H1 (cell line): ENCODE measurements around the gene DNMT1. TPM values are rescaled to one million over a fixed set of nuclear protein-coding genes. Genes with fewer than 3 reads are reported as not detected.

ENCODE experiments used
- CTCF ChIA-PET: fragments of 300-600 bp; sonication (Branson Sonifier 250); formaldehyde crosslinking; loops from one replicate; lab custom pipeline; 2021; ENCODE audit not compliant: partially characterized antibody; lab: Charles Lee
- POLR2A ChIA-PET: fragments of 300-600 bp; sonication (Branson Sonifier 250); formaldehyde crosslinking; loops from one replicate; lab custom pipeline; 2021; ENCODE audit warnings: inconsistent platforms; ENCODE audit not compliant: partially characterized antibody; lab: Charles Lee
- DNase-seq, 2 experiments: peaks; one replicate each; pipeline versions ENCODE4 v3.0.0 to v3.0.0-alpha.2; 2010 to 2022; ENCODE audit warnings: low spot score in 2 of 2, low read depth in 1 of 2, mixed read lengths in 1 of 2
- FAIRE-seq: peaks from 2 replicates; lab custom pipeline; 2011; peaks lifted over from hg19 to GRCh38; lab: Jason Lieb, UNC
- H2AFZ ChIP-seq: 2 replicates; pipeline ENCODE4 v1.8.1; 2012; ENCODE audit warnings: low read length, inconsistent platforms
- H2AK5ac ChIP-seq: 2 replicates; pipeline ENCODE4 v1.6.1; 2013; ENCODE audit warnings: low read depth, low read length
- H2BK120ac ChIP-seq: replicated peaks from 2 replicates; pipeline ENCODE3; 2013; ENCODE audit warnings: low read depth, low read length, inconsistent platforms
- H2BK12ac ChIP-seq: 2 replicates; pipeline ENCODE4 v1.6.1; 2013; ENCODE audit warnings: low read depth, low read length
- H2BK15ac ChIP-seq: 2 replicates; pipeline ENCODE4 v1.6.1; 2013; ENCODE audit warnings: low read length
- H2BK20ac ChIP-seq: 2 replicates; pipeline ENCODE4 v1.6.1; 2013; ENCODE audit warnings: low read length
- H2BK5ac ChIP-seq: 2 replicates; pipeline ENCODE4 v1.6.1; 2013; ENCODE audit warnings: low read depth, low read length
- H3K14ac ChIP-seq: 2 replicates; pipeline ENCODE4 v1.6.1; 2013; ENCODE audit warnings: inconsistent platforms; ENCODE audit not compliant: insufficient read length
- H3K18ac ChIP-seq: 2 replicates; pipeline ENCODE4 v1.6.1; 2013; ENCODE audit warnings: low read length; ENCODE audit errors: extremely low read depth
- H3K23ac ChIP-seq: 2 replicates; pipeline ENCODE4 v1.6.1; 2013; ENCODE audit warnings: inconsistent platforms; ENCODE audit not compliant: insufficient read length
- H3K23me2 ChIP-seq: 2 replicates; pipeline ENCODE4 v1.6.1; 2013; ENCODE audit warnings: low read depth, low read length
- H3K27ac ChIP-seq: 2 replicates; pipeline ENCODE4 v1.6.1; 2011; ENCODE audit warnings: low read depth, low read length, inconsistent platforms
- H3K27me3 ChIP-seq, 4 experiments: replicated peaks in 1 of 4; 1 replicate in 1 of 4; 2 replicates in 3 of 4; pipeline versions ENCODE4 v1.6.1 to v1.8.1; 2011 to 2013; ENCODE audit warnings: low read length in 3 of 4, mild to moderate bottlenecking in 3 of 4, inconsistent platforms in 2 of 4, mixed read lengths in 2 of 4, moderate library complexity in 1 of 4; ENCODE audit not compliant: control insufficient read depth in 3 of 4, insufficient read depth in 3 of 4; ENCODE audit errors: extremely low read depth in 1 of 4
- H3K36me3 ChIP-seq, 4 experiments: 2 replicates each; pipeline versions ENCODE4 v1.6.1 to v1.8.1; 2011 to 2013; ENCODE audit warnings: mild to moderate bottlenecking in 4 of 4, low read length in 3 of 4, moderate library complexity in 2 of 4, control low read depth in 1 of 4, inconsistent platforms in 1 of 4; ENCODE audit not compliant: insufficient read depth in 4 of 4, control insufficient read depth in 2 of 4
- H3K4ac ChIP-seq: replicated peaks from 2 replicates; pipeline ENCODE3; 2013; ENCODE audit warnings: low read length, low read depth, mixed read lengths, inconsistent platforms; ENCODE audit not compliant: insufficient read length
- H3K4me1 ChIP-seq, 4 experiments: replicated peaks in 1 of 4; 1 replicate in 1 of 4; 2 replicates in 3 of 4; pipeline versions ENCODE4 v1.6.1 to v1.8.1; 2011 to 2013; ENCODE audit warnings: low read length in 3 of 4, inconsistent platforms in 2 of 4, mixed read lengths in 1 of 4; ENCODE audit not compliant: insufficient read depth in 4 of 4, control insufficient read depth in 3 of 4
- H3K4me2 ChIP-seq, 2 experiments: 2 replicates each; pipeline versions ENCODE4 v1.6.1 to v1.8.1; 2011 to 2013; ENCODE audit warnings: low read depth in 2 of 2, low read length in 2 of 2, control low read depth in 1 of 2, inconsistent platforms in 1 of 2, mild to moderate bottlenecking in 1 of 2; ENCODE audit not compliant: insufficient read depth in 1 of 2
- H3K4me3 ChIP-seq, 4 experiments: fragments of 200-600, 300-600 bp in 1 of 4; sonication (generic), shearing (Covaris generic), sonication (Bioruptor Twin) in 1 of 4; 2 replicates each; pipeline versions ENCODE4 v1.5.1 to v1.8.1; 2011 to 2016; ENCODE audit warnings: low read length in 4 of 4, low read depth in 3 of 4, control low read depth in 2 of 4, inconsistent platforms in 2 of 4, mild to moderate bottlenecking in 2 of 4, mixed read lengths in 1 of 4, moderate library complexity in 1 of 4; ENCODE audit not compliant: insufficient read depth in 2 of 4; ENCODE audit errors: extremely low read depth in 1 of 4
- H3K56ac ChIP-seq: replicated peaks from 2 replicates; pipeline ENCODE3; 2013; ENCODE audit warnings: low read depth, mild to moderate bottlenecking, mixed read lengths, low read length, inconsistent platforms; ENCODE audit not compliant: insufficient read length
- H3K79me1 ChIP-seq: 2 replicates; pipeline ENCODE4 v1.6.1; 2013; ENCODE audit warnings: low read depth, low read length, control low read depth
- H3K79me2 ChIP-seq, 2 experiments: 2 replicates each; pipeline versions ENCODE4 v1.6.1 to v1.8.1; 2012 to 2013; ENCODE audit warnings: low read length in 2 of 2, mild to moderate bottlenecking in 2 of 2, inconsistent platforms in 1 of 2; ENCODE audit not compliant: insufficient read depth in 2 of 2, control insufficient read depth in 1 of 2
- H3K9ac ChIP-seq, 4 experiments: replicated peaks in 1 of 4; 1 replicate in 1 of 4; 2 replicates in 3 of 4; pipeline versions ENCODE4 v1.6.1 to v1.8.1; 2011 to 2013; ENCODE audit warnings: low read depth in 3 of 4, low read length in 3 of 4, control low read depth in 2 of 4, mild to moderate bottlenecking in 2 of 4, moderate library complexity in 2 of 4, inconsistent platforms in 1 of 4; ENCODE audit errors: extremely low read depth in 1 of 4
- H3K9me3 ChIP-seq, 2 experiments: 2 replicates each; pipeline versions ENCODE4 v1.6.1 to v1.8.1; 2012 to 2013; ENCODE audit warnings: mild to moderate bottlenecking in 2 of 2, moderate library complexity in 2 of 2, control low read depth in 1 of 2, inconsistent platforms in 1 of 2, low read depth in 1 of 2, low read length in 1 of 2, mixed read lengths in 1 of 2; ENCODE audit not compliant: insufficient read depth in 2 of 2
- H4K20me1 ChIP-seq, 2 experiments: replicated peaks in 1 of 2; 2 replicates each; pipeline versions ENCODE3 to v1.8.1; 2011 to 2013; ENCODE audit warnings: inconsistent platforms in 2 of 2, low read length in 2 of 2, mild to moderate bottlenecking in 1 of 2; ENCODE audit not compliant: insufficient read depth in 2 of 2, control insufficient read depth in 1 of 2
- H4K5ac ChIP-seq: 2 replicates; pipeline ENCODE4 v1.6.1; 2013; ENCODE audit warnings: low read length, low read depth, mixed read lengths, inconsistent platforms; ENCODE audit not compliant: insufficient read length
- H4K8ac ChIP-seq: 2 replicates; pipeline ENCODE4 v1.8.0; 2013; ENCODE audit warnings: mild to moderate bottlenecking, moderate library complexity, low read length, inconsistent platforms; ENCODE audit not compliant: insufficient read depth; ENCODE audit errors: extremely low read depth
- H4K91ac ChIP-seq: replicated peaks from 2 replicates; pipeline ENCODE3; 2013; ENCODE audit warnings: low read length, mixed read lengths, inconsistent platforms; ENCODE audit not compliant: insufficient read length
- BCL11A ChIP-seq, 2 experiments: IDR thresholded peaks; one replicate each; pipeline ENCODE4 v1.6.1; 2011; ENCODE audit warnings: low read depth in 2 of 2, low read length in 2 of 2, mild to moderate bottlenecking in 2 of 2
- KDM5A ChIP-seq: fragments of 200-600 bp; IDR thresholded peaks from 2 replicates; pipeline ENCODE4 v1.7.1; 2012; ENCODE audit warnings: mild to moderate bottlenecking, low read length, inconsistent platforms, mixed read lengths
- PHF8 ChIP-seq: fragments of 200-600 bp; sonication (generic); conservative IDR thresholded peaks from 2 replicates; pipeline ENCODE4 v1.7.1; 2012; ENCODE audit warnings: low read depth, mild to moderate bottlenecking, inconsistent platforms, low read length, moderate library complexity
- POLR2A ChIP-seq, 2 experiments: IDR thresholded peaks; 1 replicate in 1 of 2; 2 replicates in 1 of 2; pipeline ENCODE4 v1.6.1; 2011; ENCODE audit warnings: low read depth in 2 of 2, low read length in 2 of 2, mild to moderate bottlenecking in 2 of 2; ENCODE audit errors: control extremely low read depth in 1 of 2
- SUZ12 ChIP-seq: fragments of 200-600 bp; sonication (generic); IDR thresholded peaks from 2 replicates; pipeline ENCODE4 v1.6.1; 2012; ENCODE audit warnings: mild to moderate bottlenecking, inconsistent platforms, low read length, moderate library complexity, mixed read lengths
- TBP ChIP-seq: IDR thresholded peaks from 2 replicates; pipeline ENCODE4 v1.6.1; 2011; ENCODE audit warnings: low read depth, low read length, improper control_type of control experiment
- TCF12 ChIP-seq: IDR thresholded peaks from 2 replicates; pipeline ENCODE4 v1.6.1; 2011; ENCODE audit warnings: low read depth, mild to moderate bottlenecking, low read length
- WGBS, 2 experiments: shearing (Covaris generic) in 1 of 2; methylation state at CpG; one replicate each; pipeline versions ENCODE4 v1.1.6 to v1.1.7; 2013 to 2015; ENCODE audit warnings: low lambda C conversion rate in 2 of 2, mixed read lengths in 2 of 2, inconsistent platforms in 1 of 2, low coverage in 1 of 2, missing lambda C conversion rate in 1 of 2; ENCODE audit not compliant: insufficient replicate concordance in 2 of 2, insufficient coverage in 1 of 2, insufficient read length in 1 of 2; ENCODE audit errors: extremely low coverage in 1 of 2, missing lambda C conversion rate in 1 of 2; 5-methylcytosine and 5-hydroxymethylcytosine counted together
- polyA plus RNA-seq, 7 experiments: library from polyadenylated mRNA; depleted of rRNA in 3 of 7; stranded (reverse) in 5 of 7; unstranded in 2 of 7; fragments of >200 nt in 5 of 7; fragments of 200-250 nt in 2 of 7; gene quantifications; 1 replicate in 5 of 7; 2 replicates in 1 of 7; 4 replicates in 1 of 7; pipeline versions ENCODE4 v1.2.1 to v1.2.3, GENCODE V29; 2011 to 2013; ENCODE audit warnings: missing spikeins in 2 of 7, mixed read lengths in 2 of 7
- total RNA-seq: library from RNA; stranded (reverse); fragmentation: NEBNext Ultra II Directional; extraction: Animal tissue kit (Norgen Biotek cat#: 25700); gene quantifications from 2 replicates; pipeline ENCODE4 v1.2.1, GENCODE V29; 2021

DNMT1 gene
- total and polyA plus RNA-seq, 2 of the 8 experiments (the other 6 are each of a cell fraction or from before 2014, with no cell fraction given), result 101 to 210 TPM

DNA sequence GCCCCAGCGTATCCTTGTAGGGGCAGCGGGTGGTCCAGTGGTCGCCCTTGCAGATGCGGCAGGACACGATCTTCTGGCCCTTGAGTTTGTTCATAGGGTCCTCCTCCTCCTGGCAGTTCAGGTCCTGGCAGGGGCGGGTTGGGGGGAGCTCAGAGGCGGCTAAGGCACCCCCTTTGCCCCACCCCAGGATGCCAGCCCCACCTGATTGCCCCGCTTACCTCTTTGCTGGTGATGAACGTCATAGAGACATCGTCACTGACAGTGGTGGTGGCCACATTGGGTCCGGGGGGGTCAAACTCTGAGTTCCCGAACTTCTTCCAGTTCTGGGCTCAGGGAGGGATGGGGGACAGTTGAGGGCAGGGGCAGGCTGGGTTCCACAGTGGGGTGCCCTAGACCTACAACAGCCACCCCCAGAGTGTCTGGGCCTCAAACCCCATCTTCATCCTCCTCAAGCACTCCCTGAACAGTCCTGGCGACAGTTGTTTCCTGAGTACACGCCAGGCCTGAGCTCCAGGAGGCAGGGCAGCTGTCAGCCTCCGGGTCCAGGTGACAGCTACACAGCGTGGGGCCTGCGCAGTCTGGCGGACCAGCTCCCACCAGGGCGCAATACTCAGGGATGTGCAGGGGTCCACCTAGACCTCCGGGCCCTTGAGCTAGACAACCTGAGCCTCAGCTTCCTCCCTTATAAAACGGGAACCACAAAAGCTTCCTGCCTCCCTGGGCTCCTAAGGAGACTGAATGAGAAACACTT, 77.7 kb downstream of the DNMT1 start:
- CTCF ChIA-PET, result interaction anchor here (0.6 to 1.9 kb wide), 8 partner anchors 8 to 1464 kb away, joined by 3 to 7 read pairs (median 4); partner anchors contain the start of gene PPAN

More for the DNA sequence above, 77.7 kb downstream of the DNMT1 start:
- peaks cover 0 to 12% of the 10 kb centered on the region in 2 experiments; a peak in 2 of 4 replicates for H3K79me2 ChIP-seq
- H3K14ac ChIP-seq, result no peak overlapping the region
- no peak overlapping the region for H4K91ac ChIP-seq
- H2BK5ac ChIP-seq, result no peak overlapping the region
- no peak overlapping the region for H4K8ac ChIP-seq
- FAIRE-seq, result no peak
- TF ChIP-seq KDM5A (no peak), BCL11A (IDR thresholded peaks at IDR 0.05; ENCODE audit: low read depth in 2 of 2, low read length in 2 of 2) (no peak), SUZ12 (no peak), TCF12 (no peak), POLR2A (IDR thresholded peaks at IDR 0.05; ENCODE audit: control extremely low read depth in 1 of 2, low read depth in 2 of 2, low read length in 2 of 2) (0 out of 3 replicates have a peak, but pooled peaks of 1 of the 2 experiments have one; percentile 46), TBP (no peak), PHF8 (no peak)
- no peak overlapping the region for H2BK15ac ChIP-seq
- H2BK120ac ChIP-seq, result no peak overlapping the region
- POLR2A ChIA-PET, result interaction anchor here (1.2 to 29.1 kb wide), 8 partner anchors 7 to 289 kb away, joined by 3 to 412 read pairs (median 6); partner anchors contain the start of genes ANGPTL6, EIF3G, P2RY11 and PPAN
- H4K20me1 ChIP-seq, result peaks cover 16 to 24% of the 10 kb centered on the region in 2 experiments
- H3K23me2 ChIP-seq, result peaks cover 5% of the 10 kb centered on the region
- 0 out of 2 replicates have a peak, but pooled peaks cover 2% of the 10 kb centered on the region for H3K79me1 ChIP-seq
- 90% methylated on average over 17 of the region's 21 CpGs; no CpG with 5 or more reads in 1 of the 2 experiments for WGBS, 2 experiments
- no peak for DNase-seq
- no peaks in the 10 kb centered on the region for H3K27me3 ChIP-seq
- H3K56ac ChIP-seq, result no peak overlapping the region
- H3K36me3 ChIP-seq, result peaks cover 22 to 36% (median 28%) of the 10 kb centered on the region in 4 experiments; a peak in 7 of 8 replicates
- H2AK5ac ChIP-seq, result no peak overlapping the region
- H3K18ac ChIP-seq, result no peak overlapping the region
- H2BK20ac ChIP-seq, result no peak overlapping the region
- no peak overlapping the region for H2AFZ ChIP-seq
- H3K4ac ChIP-seq, result no peak overlapping the region
- no peak overlapping the region for H4K5ac ChIP-seq
- no peak overlapping the region for H3K4me2 ChIP-seq
- peaks cover 0 to 7% (median 1%) of the 10 kb centered on the region in 4 experiments; a peak in 2 of 7 replicates for H3K4me1 ChIP-seq
- H2BK12ac ChIP-seq, result no peak overlapping the region
- no peaks in the 10 kb centered on the region for H3K9me3 ChIP-seq
- no peak overlapping the region for H3K9ac ChIP-seq
- no peak overlapping the region for H3K23ac ChIP-seq
- H3K4me3 ChIP-seq, result no peak overlapping the region
- no peak overlapping the region for H3K27ac ChIP-seq
